Measurements from ENCODE around the gene CR1.

DNA sequence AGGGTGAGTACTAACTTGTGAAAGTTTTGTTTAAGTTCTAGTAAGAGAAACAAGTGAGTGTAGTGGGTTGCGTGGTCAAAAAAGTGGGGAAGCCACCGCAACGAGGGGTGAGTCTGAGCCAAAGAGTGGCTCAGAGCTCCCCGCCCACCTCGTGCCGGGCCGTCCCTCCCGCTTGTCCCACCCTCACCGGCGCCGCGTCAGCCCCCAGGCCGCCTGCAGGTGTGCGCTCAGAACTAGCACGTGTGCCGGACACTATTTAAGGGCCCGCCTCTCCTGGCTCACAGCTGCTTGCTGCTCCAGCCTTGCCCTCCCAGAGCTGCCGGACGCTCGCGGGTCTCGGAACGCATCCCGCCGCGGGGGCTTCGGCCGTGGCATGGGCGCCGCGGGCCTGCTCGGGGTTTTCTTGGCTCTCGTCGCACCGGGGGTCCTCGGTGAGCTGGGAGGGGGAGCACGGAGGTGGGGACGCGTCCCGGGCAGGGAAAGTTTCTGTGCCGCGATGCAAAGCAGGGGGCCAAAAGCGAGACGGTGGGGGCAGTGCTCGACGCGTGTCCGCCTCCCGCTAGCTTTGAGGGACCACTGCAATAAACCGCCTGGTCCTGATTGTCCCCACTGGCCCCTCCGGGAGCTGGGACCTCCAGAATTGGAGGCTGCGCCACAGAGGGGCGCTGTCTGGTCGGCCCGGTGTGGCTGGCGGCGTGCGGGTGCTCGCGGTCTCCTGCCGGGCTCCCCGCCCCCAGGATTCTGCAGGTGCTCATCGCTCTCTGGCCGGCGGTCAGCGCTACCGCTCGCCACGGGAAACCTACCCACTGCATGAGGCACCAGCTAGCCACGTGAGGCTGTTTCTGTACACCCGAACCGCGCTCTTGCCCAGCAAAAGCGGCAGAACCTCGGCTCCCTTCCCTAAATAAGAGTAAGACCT is 41.7 kb upstream of the CR1 start, which contains the start of gene CR2:
- TF ChIP-seq POLR2A (IDR thresholded peaks at IDR 0.05) (no peak), CTCF (IDR thresholded peaks at IDR 0.05) (no peak)
